Keratinocyte (primary cell): ENCODE results near the gene GLDN. TPM values are rescaled to one million over a fixed set of nuclear protein-coding genes. Genes with fewer than 3 reads are reported as not detected.

Source experiments
- DNase-seq: peaks from one replicate; pipeline ENCODE4 v3.0.0-alpha.2; 2011; ENCODE audit warnings: low read depth, missing footprints, low spot score
- FAIRE-seq: peaks from 2 replicates; lab custom pipeline; 2011; peaks lifted over from hg19 to GRCh38; lab: Jason Lieb, UNC
- H2AFZ ChIP-seq: 2 replicates; pipeline ENCODE4 v1.6.0; 2012; ENCODE audit warnings: low read length, control low read depth, inconsistent platforms; ENCODE audit not compliant: control insufficient read depth
- H3K27ac ChIP-seq: 2 replicates; pipeline ENCODE4 v1.5.1; 2011; ENCODE audit warnings: low read length; ENCODE audit not compliant: control insufficient read depth, insufficient read depth
- H3K27me3 ChIP-seq: 3 replicates; pipeline ENCODE4 v1.6.0; 2011; ENCODE audit warnings: low read length; ENCODE audit not compliant: control insufficient read depth, insufficient read depth; ENCODE audit errors: extremely low read depth
- H3K36me3 ChIP-seq, 2 experiments: 2 replicates in 1 of 2; 3 replicates in 1 of 2; pipeline ENCODE4 v1.5.1; 2011; ENCODE audit warnings: low read length in 2 of 2, mild to moderate bottlenecking in 1 of 2; ENCODE audit not compliant: control insufficient read depth in 2 of 2, insufficient read depth in 2 of 2; ENCODE audit errors: extremely low read depth in 1 of 2
- H3K4me1 ChIP-seq: 3 replicates; pipeline ENCODE4 v1.5.1; 2011; ENCODE audit warnings: low read length; ENCODE audit not compliant: control insufficient read depth, insufficient read depth; ENCODE audit errors: extremely low read depth
- H3K4me2 ChIP-seq: 3 replicates; pipeline ENCODE4 v1.6.0; 2011; ENCODE audit warnings: low read depth, low read length; ENCODE audit not compliant: control insufficient read depth, insufficient read depth; ENCODE audit errors: extremely low read depth
- H3K4me3 ChIP-seq, 3 experiments: fragments of 200-600 bp in 1 of 3; sonication (generic) in 1 of 3; 2 replicates in 2 of 3; 3 replicates in 1 of 3; pipeline ENCODE4 v1.5.1; 2011 to 2016; ENCODE audit warnings: low read length in 3 of 3, mild to moderate bottlenecking in 3 of 3, control low read depth in 2 of 3, inconsistent platforms in 1 of 3, low read depth in 1 of 3, mixed read lengths in 1 of 3, mixed run types in 1 of 3, moderate library complexity in 1 of 3; ENCODE audit not compliant: control insufficient read depth in 2 of 3, insufficient read depth in 2 of 3; ENCODE audit errors: extremely low read depth in 1 of 3
- H3K79me2 ChIP-seq: 2 replicates; pipeline ENCODE4 v1.6.0; 2012; ENCODE audit warnings: low read length; ENCODE audit not compliant: control insufficient read depth, insufficient read depth
- H3K9ac ChIP-seq: 3 replicates; pipeline ENCODE4 v1.6.0; 2011; ENCODE audit warnings: low read length; ENCODE audit not compliant: control insufficient read depth, insufficient read depth; ENCODE audit errors: extremely low read depth
- H3K9me1 ChIP-seq: 3 replicates; pipeline ENCODE4 v1.6.0; 2011; ENCODE audit warnings: low read length; ENCODE audit not compliant: control insufficient read depth, insufficient read depth; ENCODE audit errors: extremely low read depth
- H3K9me3 ChIP-seq: 2 replicates; pipeline ENCODE4 v1.5.1; 2012; ENCODE audit warnings: low read depth, low read length; ENCODE audit not compliant: control insufficient read depth
- H4K20me1 ChIP-seq: 3 replicates; pipeline ENCODE4 v1.6.0; 2011; ENCODE audit warnings: low read length; ENCODE audit not compliant: control insufficient read depth, insufficient read depth; ENCODE audit errors: extremely low read depth
- CTCF ChIP-seq, 3 experiments: IDR thresholded peaks in 1 of 3; conservative IDR thresholded peaks in 1 of 3; optimal IDR thresholded peaks in 1 of 3; 2 replicates in 2 of 3; 3 replicates in 1 of 3; pipeline versions ENCODE3 to v1.5.1; 2011; ENCODE audit warnings: low read length in 3 of 3, mild to moderate bottlenecking in 3 of 3, moderate library complexity in 2 of 3, control low read depth in 1 of 3, inconsistent platforms in 1 of 3; ENCODE audit not compliant: insufficient read depth in 2 of 3; ENCODE audit errors: extremely low read depth in 1 of 3
- EZH2 ChIP-seq: IDR thresholded peaks from one replicate; pipeline ENCODE4 v1.6.1; 2012; ENCODE audit warnings: inconsistent platforms, mild to moderate bottlenecking, low read length, moderate library complexity
- dilution Hi-C: fragments of 300-500 bp; cut with MboI; formaldehyde crosslinking; loops from one replicate; pipeline ENCODE4 v1.7.0; 2020; ENCODE audit warnings: low sequenced_read_pairs; ENCODE audit not compliant: extremely low pct_ligation_motif_present
- polyA plus RNA-seq, 5 experiments: library from polyadenylated mRNA; depleted of rRNA in 3 of 5; stranded (reverse) in 3 of 5; stranded (forward) in 1 of 5; unstranded in 1 of 5; fragments of >200 nt; gene quantifications; 1 replicate in 1 of 5; 2 replicates in 3 of 5; 3 replicates in 1 of 5; pipeline versions ENCODE4 v1.2.1 to v1.2.3, GENCODE V29; 2011 to 2012; ENCODE audit warnings: missing spikeins in 2 of 5, low read depth in 1 of 5, low replicate concordance in 1 of 5

GLDN gene
- polyA plus RNA-seq, 1 donor (not counting 4 experiments of a cell fraction or from before 2014, with no cell fraction given): 0.09 TPM

GRCh38 chr15:51424780-51425179 lies 83.3 kb downstream of the GLDN start:
- no peaks in the 10 kb centered on the region for H3K9me3 ChIP-seq
- H3K4me2 ChIP-seq: no peak overlapping the region
- no peaks in the 10 kb centered on the region for H3K27me3 ChIP-seq
- H3K4me3 ChIP-seq: no peak overlapping the region
- no peak for FAIRE-seq
- no peaks in the 10 kb centered on the region for H3K4me1 ChIP-seq
- DNase-seq: no peak
- dilution Hi-C loops: no loop called here
- TF ChIP-seq CTCF (optimal IDR thresholded peaks at IDR 0.05 in 1 of 3, IDR thresholded peaks at IDR 0.05 in 1 of 3, conservative IDR thresholded peaks at IDR 0.05 in 1 of 3; ENCODE audit: extremely low read depth in 1 of 3, insufficient read depth in 2 of 3, low read length in 3 of 3) (no peak), EZH2 (no peak)
- H3K27ac ChIP-seq: no peak overlapping the region
- no peak overlapping the region for H3K9ac ChIP-seq
- H3K9me1 ChIP-seq: no peaks in the 10 kb centered on the region
- no peaks in the 10 kb centered on the region for H4K20me1 ChIP-seq
- no peak overlapping the region for H2AFZ ChIP-seq
- no peaks in the 10 kb centered on the region for H3K36me3 ChIP-seq
- no peaks in the 10 kb centered on the region for H3K79me2 ChIP-seq

GRCh38 chr15:51425517-51426040 lies 84.1 kb downstream of the GLDN start:
- Histone ChIP-seq H3K4me3 (no peak overlapping the region), H3K27me3 (no peaks in the 10 kb centered on the region), H4K20me1 (no peaks in the 10 kb centered on the region), H3K27ac (no peak overlapping the region), H3K36me3 (no peaks in the 10 kb centered on the region), H2AFZ (no peak overlapping the region), H3K9me3 (no peaks in the 10 kb centered on the region), H3K79me2 (no peaks in the 10 kb centered on the region), H3K9me1 (no peaks in the 10 kb centered on the region), H3K4me1 (no peaks in the 10 kb centered on the region), H3K9ac (no peak overlapping the region), H3K4me2 (no peak overlapping the region)
- no peak for DNase-seq
- FAIRE-seq: no peak
- no peak for TF ChIP-seq CTCF (optimal IDR thresholded peaks at IDR 0.05 in 1 of 3, IDR thresholded peaks at IDR 0.05 in 1 of 3, conservative IDR thresholded peaks at IDR 0.05 in 1 of 3; ENCODE audit: extremely low read depth in 1 of 3, insufficient read depth in 2 of 3, low read length in 3 of 3)
- TF ChIP-seq EZH2: no peak
- dilution Hi-C loops: no loop called here
